ENCODE data around the gene MRPL22. TPM values are rescaled to one million over a fixed set of nuclear protein-coding genes. Genes with fewer than 3 reads are reported as not detected.
"Not testable (repeated sequence)": the region's sequence is repeated elsewhere in the genome, so short reads cannot be mapped to it uniquely, and the experiment has no call there.

The MRPL22 gene
- total and polyA plus RNA-seq, 7 donors = 13.8 to 73.1 (median 40.0) TPM

DNA sequence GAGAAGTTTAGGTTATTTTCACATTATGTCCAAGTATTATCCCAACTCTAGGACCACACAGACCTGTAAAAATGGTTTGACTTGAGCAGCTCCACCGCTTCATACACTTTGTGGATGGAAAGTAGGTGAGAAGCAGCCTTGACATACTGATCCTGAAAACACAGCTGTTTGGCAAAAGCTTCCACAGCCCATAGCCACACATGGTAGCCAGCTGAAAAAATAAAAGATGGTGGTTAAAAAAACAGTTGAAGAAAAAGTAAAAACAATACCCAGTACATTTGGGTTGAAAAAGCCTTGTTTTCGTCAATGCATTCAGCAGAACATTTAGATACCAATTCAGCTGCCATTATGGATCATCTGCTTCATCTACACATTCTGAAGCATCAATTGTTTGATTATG lies 39.6 kb upstream of the MRPL22 start:
- H3K27ac ChIP-seq = no peak overlapping the region
- intact Hi-C loops (cut with DNase I) = no loop called here

GRCh38 chr5:154901913-154902312 lies 39.0 kb upstream of the MRPL22 start:
- 94 to 99% methylated on average over 6 of the region's 6 CpGs for WGBS, 2 donors
- Histone ChIP-seq H3K4me3 (no peak overlapping the region), H3K36me3 (peaks cover 9 to 100% (median 41%) of the 10 kb centered on the region in 4 donors), H3K27me3 (no peaks in the 10 kb centered on the region), H3K9me3 (no peaks in the 10 kb centered on the region), H3K27ac (no peak overlapping the region), H3K4me1 (no peaks in the 10 kb centered on the region)
- TF ChIP-seq POLR2AphosphoS5 (IDR thresholded peaks at IDR 0.05) (no peak), POLR2A (IDR thresholded peaks at IDR 0.05) (no peak), CTCF (IDR thresholded peaks at IDR 0.05) (no peak), EP300 (IDR thresholded peaks at IDR 0.05) (no peak)
- intact Hi-C loops (cut with DNase I) = no loop called here
- DNase-seq = no peak

More for the DNA sequence above, 39.6 kb upstream of the MRPL22 start:
- H3K4me1 ChIP-seq = no peaks in the 10 kb centered on the region
- no peak overlapping the region for H3K4me3 ChIP-seq
- 93% methylated on average over 2 of the region's 2 CpGs for WGBS, 2 donors
- no peak for DNase-seq
- no peaks in the 10 kb centered on the region for H3K9me3 ChIP-seq
- no peak for TF ChIP-seq CTCF (IDR thresholded peaks at IDR 0.05)
- TF ChIP-seq POLR2A (IDR thresholded peaks at IDR 0.05) = no peak
- TF ChIP-seq POLR2AphosphoS5 (IDR thresholded peaks at IDR 0.05) = no peak
- TF ChIP-seq EP300 (IDR thresholded peaks at IDR 0.05) = no peak
- H3K36me3 ChIP-seq = peaks cover 9 to 100% (median 43%) of the 10 kb centered on the region in 4 donors
- H3K27me3 ChIP-seq = no peaks in the 10 kb centered on the region

- H3K4me1 ChIP-seq; intact Hi-C loops (cut with DNase I); H3K27ac ChIP-seq; H3K9me3 ChIP-seq; H3K4me3 ChIP-seq; DNase-seq; H3K27me3 ChIP-seq: not testable (repeated sequence)
- peaks cover 0 to 100% (median 43%) of the 10 kb centered on the region in 4 donors for H3K36me3 ChIP-seq
- 94% methylated on average over 7 of the region's 7 CpGs for WGBS, 2 donors
These were observed 35.3 kb upstream of the MRPL22 start for GRCh38 chr5:154905601-154906000.

GRCh38 chr5:154916874-154917273 lies 24.0 kb upstream of the MRPL22 start:
- WGBS, 2 donors = 66 to 88% methylated on average over 3 of the region's 3 CpGs
- Histone ChIP-seq H3K4me1 (no peaks in the 10 kb centered on the region), H3K27ac (no peak overlapping the region), H3K27me3 (no peaks in the 10 kb centered on the region), H3K36me3 (peaks cover 26 to 98% (median 37%) of the 10 kb centered on the region in 4 donors), H3K4me3 (no peak overlapping the region), H3K9me3 (no peaks in the 10 kb centered on the region)
- intact Hi-C loops (cut with DNase I) = no loop called here
- DNase-seq = no peak
- TF ChIP-seq CTCF (IDR thresholded peaks at IDR 0.05) = no peak

- intact Hi-C loops (cut with DNase I) = no loop called here
- Histone ChIP-seq H3K27me3 (no peaks in the 10 kb centered on the region), H3K4me1 (no peaks in the 10 kb centered on the region), H3K4me3 (no peak overlapping the region), H3K36me3 (peaks cover 19 to 96% (median 33%) of the 10 kb centered on the region in 4 donors), H3K27ac (no peak overlapping the region), H3K9me3 (no peaks in the 10 kb centered on the region)
- WGBS, 2 donors = 83 to 91% methylated on average over 4 of the region's 4 CpGs
- DNase-seq = no peak
- TF ChIP-seq CTCF (IDR thresholded peaks at IDR 0.05) (no peak), POLR2AphosphoS5 (IDR thresholded peaks at IDR 0.05) (no peak), POLR2A (IDR thresholded peaks at IDR 0.05) (no peak), EP300 (IDR thresholded peaks at IDR 0.05) (no peak)
These were observed 23.1 kb upstream of the MRPL22 start for GRCh38 chr5:154917757-154918156.
